HEK293T (cell line): ENCODE results near the gene LIMCH1.

ENCODE experiments used
- CTCF ChIA-PET: fragments of 350-600 bp; formaldehyde crosslinking; extraction: SDS; loops from one replicate; lab custom pipeline; 2021; ENCODE audit warnings: antibody characterized with exemption, inconsistent platforms; lab: Yijun Ruan, JAX
- POLR2A ChIA-PET: fragments of 350-600 bp; formaldehyde crosslinking; extraction: SDS; loops from one replicate; lab custom pipeline; 2020; ENCODE audit warnings: antibody characterized with exemption, inconsistent platforms; lab: Yijun Ruan, JAX
- DNase-seq: peaks from one replicate; pipeline ENCODE4 v3.0.0; 2012; ENCODE audit warnings: mixed read lengths; ENCODE audit errors: extremely low spot score
- ARNT ChIP-seq: fragments of 450-650 bp; IDR thresholded peaks from 2 replicates; pipeline ENCODE4 v1.6.1; 2017; ENCODE audit warnings: mild to moderate bottlenecking
- BHLHE40 ChIP-seq: fragments of 450-650 bp; IDR thresholded peaks from 2 replicates; pipeline ENCODE4 v1.6.1; 2016; ENCODE audit warnings: mild to moderate bottlenecking, moderate library complexity, borderline replicate concordance
- CTBP1 ChIP-seq: fragments of 450-650 bp; IDR thresholded peaks from 2 replicates; pipeline ENCODE4 v1.6.1; 2016; ENCODE audit warnings: borderline replicate concordance
- ELF4 ChIP-seq: fragments of 450-650 bp; IDR thresholded peaks from 2 replicates; pipeline ENCODE4 v1.6.1; 2017; ENCODE audit warnings: antibody characterized with exemption
- FOXA1 ChIP-seq: fragments of 450-650 bp; IDR thresholded peaks from 2 replicates; pipeline ENCODE4 v1.6.1; 2016; ENCODE audit warnings: mild to moderate bottlenecking
- FOXK2 ChIP-seq: fragments of 450-650 bp; IDR thresholded peaks from 2 replicates; pipeline ENCODE4 v1.6.1; 2016; ENCODE audit warnings: mild to moderate bottlenecking
- FOXM1 ChIP-seq: fragments of 450-650 bp; IDR thresholded peaks from 2 replicates; pipeline ENCODE4 v1.6.1; 2017; ENCODE audit warnings: mild to moderate bottlenecking, borderline replicate concordance
- HDGF ChIP-seq: fragments of 450-650 bp; IDR thresholded peaks from 2 replicates; pipeline ENCODE4 v1.6.1; 2017; ENCODE audit warnings: antibody characterized with exemption, borderline replicate concordance
- L3MBTL2 ChIP-seq: fragments of 450-650 bp; conservative IDR thresholded peaks from 2 replicates; pipeline ENCODE4 v1.6.1; 2016; ENCODE audit warnings: mild to moderate bottlenecking
- LEF1 ChIP-seq: fragments of 450-650 bp; IDR thresholded peaks from 2 replicates; pipeline ENCODE4 v1.6.1; 2017; ENCODE audit warnings: mild to moderate bottlenecking, borderline replicate concordance
- NFRKB ChIP-seq: fragments of 450-650 bp; IDR thresholded peaks from 2 replicates; pipeline ENCODE4 v1.6.1; 2016; ENCODE audit warnings: mild to moderate bottlenecking, moderate library complexity
- SP1 ChIP-seq: fragments of 450-650 bp; IDR thresholded peaks from 2 replicates; pipeline ENCODE4 v1.6.1; 2017
- SUZ12 ChIP-seq: fragments of 450-650 bp; IDR thresholded peaks from 2 replicates; pipeline ENCODE4 v1.6.1; 2016; ENCODE audit warnings: mild to moderate bottlenecking
- TARDBP ChIP-seq: fragments of 450-650 bp; IDR thresholded peaks from 2 replicates; pipeline ENCODE4 v1.6.1; 2016
- ZNF384 ChIP-seq: fragments of 450-650 bp; IDR thresholded peaks from 2 replicates; pipeline ENCODE4 v1.6.1; 2016
- TF ChIP-seq, protein P1 (sequence below): fragments of 450-650 bp; IDR thresholded peaks from 2 replicates; pipeline ENCODE4 v1.6.1; 2016

LIMCH1 gene

GRCh38 chr4:41692717-41693345 lies 154.9 kb downstream of the LIMCH1 start:
- POLR2A ChIA-PET: no interaction called here
- CTCF ChIA-PET: interaction anchor here (0.6 to 1.4 kb wide), 7 partner anchors 105 to 413 kb away, joined by 3 to 8 read pairs (median 4); no protein-coding TSS in a partner anchor
- DNase-seq: peak; percentile 71
- no peak for TF ChIP-seq NFRKB
- TF ChIP-seq CTBP1: no peak
- TF ChIP-seq, protein P1, sequence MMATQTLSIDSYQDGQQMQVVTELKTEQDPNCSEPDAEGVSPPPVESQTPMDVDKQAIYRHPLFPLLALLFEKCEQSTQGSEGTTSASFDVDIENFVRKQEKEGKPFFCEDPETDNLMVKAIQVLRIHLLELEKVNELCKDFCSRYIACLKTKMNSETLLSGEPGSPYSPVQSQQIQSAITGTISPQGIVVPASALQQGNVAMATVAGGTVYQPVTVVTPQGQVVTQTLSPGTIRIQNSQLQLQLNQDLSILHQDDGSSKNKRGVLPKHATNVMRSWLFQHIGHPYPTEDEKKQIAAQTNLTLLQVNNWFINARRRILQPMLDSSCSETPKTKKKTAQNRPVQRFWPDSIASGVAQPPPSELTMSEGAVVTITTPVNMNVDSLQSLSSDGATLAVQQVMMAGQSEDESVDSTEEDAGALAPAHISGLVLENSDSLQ: no peak
- TF ChIP-seq SP1: no peak
- TF ChIP-seq FOXK2: no peak
- no peak for TF ChIP-seq LEF1
- no peak for TF ChIP-seq ARNT
- no peak for TF ChIP-seq BHLHE40
- no peak for TF ChIP-seq ELF4
- no peak for TF ChIP-seq SUZ12
- no peak for TF ChIP-seq TARDBP
- no peak for TF ChIP-seq ZNF384

DNA sequence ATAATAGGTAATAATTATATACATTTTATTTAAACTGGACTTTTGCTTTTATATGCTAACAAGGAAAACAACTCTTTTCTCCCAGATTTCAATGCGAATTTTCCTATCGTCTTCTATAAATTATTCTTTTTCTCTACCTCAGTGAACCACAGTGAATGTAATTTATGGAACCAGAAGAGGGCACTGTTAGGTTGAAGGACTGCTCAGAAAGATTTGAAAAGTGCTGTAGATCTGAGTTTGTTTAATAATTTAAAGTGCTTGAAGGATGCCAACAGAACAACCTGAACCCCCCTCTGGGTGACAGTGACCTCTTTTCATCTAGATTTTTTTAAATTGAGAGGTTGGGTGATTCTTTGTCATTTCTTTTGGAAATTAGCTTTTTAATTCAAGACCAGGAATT lies 155.7 kb downstream of the LIMCH1 start:
- TF ChIP-seq ZNF384 (no peak), NFRKB (no peak), FOXA1 (no peak), SUZ12 (no peak), L3MBTL2 (no peak), FOXM1 (no peak), FOXK2 (no peak), HDGF (no peak), SP1 (no peak), TARDBP (no peak), ARNT (no peak), ELF4 (no peak)
- TF ChIP-seq, protein P1: no peak
- CTCF ChIA-PET: interaction anchor here (0.6 to 1.0 kb wide), 4 partner anchors 149 to 197 kb away, joined by 3 to 5 read pairs (median 4); no protein-coding TSS in a partner anchor
- peak; percentile 25 for DNase-seq
- POLR2A ChIA-PET: no interaction called here

DNA sequence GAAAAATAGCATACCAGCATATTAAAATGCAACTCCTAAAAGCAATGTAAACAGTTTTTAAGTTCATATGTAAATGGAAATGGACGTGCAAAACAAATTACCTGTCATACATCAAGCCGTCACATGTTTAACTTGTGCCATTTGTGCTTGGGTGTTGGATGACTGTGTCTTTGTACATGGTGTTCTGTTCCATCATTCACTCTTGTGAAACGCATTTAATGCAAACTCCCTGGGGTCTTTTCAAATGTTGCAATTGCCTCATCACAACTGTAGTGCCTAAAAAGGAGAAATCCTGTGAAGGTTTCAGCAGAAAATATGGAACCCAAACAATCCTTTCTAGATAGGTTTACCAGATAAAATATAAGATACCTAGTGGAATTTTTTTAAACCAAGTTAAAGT lies 158.2 kb downstream of the LIMCH1 start:
- POLR2A ChIA-PET: no interaction called here
- DNase-seq: no peak
- no peak for TF ChIP-seq NFRKB
- TF ChIP-seq, protein P1: 0 out of 2 replicates have a peak, but pooled peaks have one; percentile 22
- CTCF ChIA-PET: no interaction called here

DNA sequence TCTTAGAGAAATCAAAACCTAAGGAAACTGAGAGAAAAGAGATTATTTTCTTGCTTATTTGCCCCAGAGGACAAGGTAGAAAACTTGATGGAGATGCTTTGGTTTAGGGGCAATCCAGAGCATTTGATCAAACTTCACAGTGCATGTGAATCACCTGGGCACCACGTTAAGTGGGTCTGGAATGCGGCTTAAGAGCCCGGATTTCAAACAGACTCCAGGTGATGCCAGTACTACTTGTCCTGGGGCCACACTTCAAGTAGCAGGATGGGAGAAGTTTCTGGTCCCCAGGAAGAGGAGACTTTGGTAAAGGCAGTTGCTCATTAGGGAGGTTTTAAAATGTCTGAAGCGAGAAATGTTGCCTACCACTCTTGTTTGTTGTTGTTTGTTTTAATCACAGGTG lies 158.8 kb downstream of the LIMCH1 start:
- no peak for DNase-seq
- ChIA-PET CTCF (no interaction called here), POLR2A (no interaction called here)
- TF ChIP-seq LEF1: no peak
- no peak for TF ChIP-seq NFRKB
- no peak for TF ChIP-seq ARNT

DNA sequence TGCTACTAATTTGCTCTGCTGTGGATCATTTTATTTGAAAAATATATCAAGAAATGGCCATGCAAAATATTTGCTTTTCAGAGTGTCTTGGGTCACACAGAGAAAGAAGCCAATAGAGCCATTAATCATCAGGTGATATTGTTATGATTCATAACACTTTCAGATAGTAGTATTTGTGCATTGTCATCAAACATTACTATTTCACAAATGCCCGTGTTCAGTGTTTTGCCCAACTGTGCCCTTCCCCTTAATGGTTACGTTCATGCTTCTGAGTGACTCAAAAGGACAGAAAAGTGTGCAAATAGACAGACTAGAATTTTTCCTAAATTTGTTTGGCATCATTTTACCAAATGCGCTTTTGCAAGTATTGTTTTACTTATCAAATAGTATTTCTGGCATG lies 164.0 kb downstream of the LIMCH1 start:
- ChIA-PET CTCF (interaction anchor here (0.7 kb wide), 2 partner anchors 252 to 421 kb away, joined by 3 to 4 read pairs; no protein-coding TSS in a partner anchor), POLR2A (no interaction called here)
- TF ChIP-seq SP1 (no peak), FOXK2 (no peak), LEF1 (no peak), ZNF384 (no peak), FOXA1 (no peak)
- no peak for DNase-seq

GRCh38 chr4:41702770-41703169 lies 164.8 kb downstream of the LIMCH1 start:
- CTCF ChIA-PET: no interaction called here
- TF ChIP-seq ELF4 (no peak), LEF1 (no peak), L3MBTL2 (no peak), NFRKB (no peak), FOXA1 (no peak), TARDBP (no peak), SUZ12 (no peak), CTBP1 (no peak), HDGF (no peak), FOXK2 (no peak)
- TF ChIP-seq, protein P1: no peak
- no peak for DNase-seq
- POLR2A ChIA-PET: no interaction called here

DNA sequence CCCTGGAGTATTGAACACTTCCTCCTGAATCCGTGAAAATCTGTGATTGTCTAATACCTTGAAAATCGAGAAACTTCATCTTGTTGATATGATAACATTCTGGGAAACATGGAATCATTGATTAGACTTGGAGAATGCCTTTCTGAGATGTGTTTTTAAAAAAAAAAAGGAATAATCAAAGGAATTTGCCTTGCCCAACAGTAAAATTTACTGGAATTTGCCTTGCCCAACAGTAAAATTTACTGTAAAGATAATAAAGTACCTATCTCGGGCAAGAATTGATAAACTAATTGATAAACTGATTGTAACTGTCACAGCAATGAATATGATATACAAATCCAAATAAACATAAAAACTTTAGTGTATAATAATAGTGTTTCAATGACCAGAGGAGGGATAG lies 165.8 kb downstream of the LIMCH1 start:
- ChIA-PET POLR2A (no interaction called here), CTCF (no interaction called here)
- no peak for TF ChIP-seq L3MBTL2
- TF ChIP-seq ZNF384: no peak
- no peak for TF ChIP-seq LEF1
- no peak for TF ChIP-seq NFRKB
- TF ChIP-seq SP1: no peak
- TF ChIP-seq FOXM1: no peak
- TF ChIP-seq BHLHE40: no peak
- no peak for TF ChIP-seq ARNT
- TF ChIP-seq TARDBP: no peak
- TF ChIP-seq, protein P1: no peak
- TF ChIP-seq FOXK2: no peak
- TF ChIP-seq CTBP1: no peak
- no peak for DNase-seq
